Fibroblast of villous mesenchyme (primary cell): ENCODE measurements around the gene CALY. TPM values are rescaled to one million over a fixed set of nuclear protein-coding genes. Genes with fewer than 3 reads are reported as not detected.

Experiments used
- DNase-seq: peaks from one replicate; pipeline ENCODE4 v3.0.0-alpha.2; 2010; ENCODE audit warnings: low read depth
- H3K4me3 ChIP-seq: 2 replicates; pipeline ENCODE4 v1.5.1; 2011; ENCODE audit warnings: low read depth, mild to moderate bottlenecking, low read length
- total RNA-seq: library from RNA; depleted of rRNA; stranded (reverse); fragments of >200 nt; gene quantifications from 2 replicates; pipeline ENCODE4 v1.2.3, GENCODE V29; 2012
- TF ChIP-seq, protein P1 (sequence below): IDR thresholded peaks from 2 replicates; pipeline ENCODE4 v1.5.1; 2012; ENCODE audit warnings: low read depth, mild to moderate bottlenecking, low read length; ENCODE audit not compliant: insufficient read depth

Gene CALY
- total RNA-seq, 1 donor, result not detected

DNA sequence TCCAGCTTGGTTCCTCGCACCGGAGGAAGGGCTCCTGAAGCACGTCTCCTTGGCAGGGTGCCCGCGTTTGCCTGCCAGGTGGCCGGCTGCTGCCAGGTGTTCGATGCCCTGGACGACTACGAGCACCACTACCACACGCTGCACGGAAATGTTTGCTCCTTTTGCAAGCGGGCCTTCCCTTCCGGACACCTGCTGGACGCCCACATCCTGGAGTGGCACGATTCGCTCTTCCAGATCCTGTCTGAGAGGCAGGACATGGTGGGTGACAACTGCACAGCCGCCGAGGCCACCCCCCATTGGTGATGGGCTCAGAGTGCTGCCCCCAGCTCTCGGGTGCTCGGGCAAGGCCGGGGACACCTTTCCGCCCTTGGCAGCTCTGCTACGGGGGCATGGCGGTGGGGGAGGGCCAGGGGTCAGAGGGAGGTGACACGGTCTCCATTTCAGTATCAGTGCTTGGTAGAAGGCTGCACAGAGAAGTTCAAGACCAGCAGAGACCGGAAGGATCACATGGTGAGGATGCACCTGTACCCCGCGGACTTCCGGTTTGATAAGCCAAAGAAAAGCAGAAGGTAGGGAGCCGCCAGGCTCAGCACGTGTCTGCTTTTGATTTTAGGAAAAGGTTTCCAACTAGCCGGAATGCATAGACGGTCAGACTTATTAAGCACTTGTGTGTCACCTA is 26.8 kb downstream of the CALY start:
- no peak for DNase-seq
- TF ChIP-seq, protein P1, sequence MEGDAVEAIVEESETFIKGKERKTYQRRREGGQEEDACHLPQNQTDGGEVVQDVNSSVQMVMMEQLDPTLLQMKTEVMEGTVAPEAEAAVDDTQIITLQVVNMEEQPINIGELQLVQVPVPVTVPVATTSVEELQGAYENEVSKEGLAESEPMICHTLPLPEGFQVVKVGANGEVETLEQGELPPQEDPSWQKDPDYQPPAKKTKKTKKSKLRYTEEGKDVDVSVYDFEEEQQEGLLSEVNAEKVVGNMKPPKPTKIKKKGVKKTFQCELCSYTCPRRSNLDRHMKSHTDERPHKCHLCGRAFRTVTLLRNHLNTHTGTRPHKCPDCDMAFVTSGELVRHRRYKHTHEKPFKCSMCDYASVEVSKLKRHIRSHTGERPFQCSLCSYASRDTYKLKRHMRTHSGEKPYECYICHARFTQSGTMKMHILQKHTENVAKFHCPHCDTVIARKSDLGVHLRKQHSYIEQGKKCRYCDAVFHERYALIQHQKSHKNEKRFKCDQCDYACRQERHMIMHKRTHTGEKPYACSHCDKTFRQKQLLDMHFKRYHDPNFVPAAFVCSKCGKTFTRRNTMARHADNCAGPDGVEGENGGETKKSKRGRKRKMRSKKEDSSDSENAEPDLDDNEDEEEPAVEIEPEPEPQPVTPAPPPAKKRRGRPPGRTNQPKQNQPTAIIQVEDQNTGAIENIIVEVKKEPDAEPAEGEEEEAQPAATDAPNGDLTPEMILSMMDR, result no peak
- H3K4me3 ChIP-seq, result no peak overlapping the region

DNA sequence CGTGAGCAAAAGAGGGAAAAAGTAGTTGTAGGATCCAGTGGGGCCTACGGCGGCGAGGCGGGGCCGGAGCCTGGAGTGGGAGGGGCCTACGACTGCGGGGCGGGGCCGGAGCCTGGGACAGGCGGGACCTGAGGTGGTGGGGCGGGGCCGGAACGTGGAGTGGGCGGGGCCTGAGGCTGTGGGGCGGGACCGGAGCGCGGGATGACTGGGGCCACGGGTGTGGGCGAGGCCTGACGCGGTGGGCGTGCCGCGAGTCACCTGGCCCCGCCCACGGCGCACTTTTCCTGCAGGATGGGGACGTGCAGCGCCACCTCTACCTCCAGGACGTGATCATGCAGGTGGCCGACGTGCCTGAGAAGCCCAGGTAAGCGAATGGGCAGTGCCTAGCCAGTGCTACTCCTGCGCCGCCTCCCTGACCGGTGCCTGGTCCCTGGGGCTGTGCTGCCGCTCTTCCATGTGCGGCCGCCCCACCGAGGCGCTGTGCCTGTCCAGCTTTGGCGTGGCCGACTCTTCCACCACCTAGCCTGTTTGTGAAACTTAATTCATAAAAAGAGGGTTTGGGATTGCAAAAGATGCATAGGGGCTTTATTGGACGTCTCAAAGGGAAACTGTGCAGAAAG is 27.5 kb downstream of the CALY start:
- DNase-seq, result peak; percentile 94
- peak overlapping the region; percentile 83 for H3K4me3 ChIP-seq
- TF ChIP-seq, protein P1, result no peak

DNA sequence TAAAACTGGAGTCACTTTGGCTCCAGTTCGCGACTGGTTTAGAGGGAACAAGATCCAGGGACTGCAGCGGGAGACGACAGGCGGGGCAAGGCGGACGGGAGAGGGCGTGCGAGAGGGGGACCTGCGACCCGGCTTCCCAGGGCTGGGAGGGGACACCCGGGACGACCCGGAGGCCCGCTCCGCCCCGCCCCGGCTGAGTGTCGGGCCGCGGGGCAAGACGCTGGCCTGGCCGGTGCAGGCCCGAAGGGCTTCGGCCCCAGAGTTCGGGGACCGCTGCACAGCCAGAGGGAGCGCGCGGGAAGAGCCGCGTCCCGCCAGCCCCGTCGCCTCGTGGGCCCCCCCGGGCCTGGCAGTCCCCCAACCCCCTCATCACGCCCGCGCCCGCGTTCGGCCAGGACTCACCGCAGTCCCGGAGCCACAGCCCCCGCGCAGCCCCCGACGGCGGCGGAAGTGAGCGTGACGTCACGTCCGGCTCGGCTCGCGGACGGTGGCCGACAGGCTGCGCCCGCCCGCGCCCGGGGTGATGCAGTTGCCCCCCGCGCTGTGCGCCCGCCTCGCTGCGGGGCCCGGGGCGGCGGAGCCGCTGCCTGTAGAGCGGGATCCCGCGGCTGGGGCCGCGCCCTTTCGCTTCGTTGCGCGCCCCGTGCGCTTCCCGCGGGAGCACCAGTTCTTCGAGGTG is 28.1 kb downstream of the CALY start, which contains the start of the genes TUBGCP2 and ZNF511:
Gene TUBGCP2, minus strand, starts transcription at position 452 of the 679 bp plus-strand sequence. CDS start 5,931 bp downstream, outside the sequence.
Gene ZNF511, plus strand, starts transcription at position 494 of the 679 bp plus-strand sequence. Its CDS starts 30 bp downstream, at position 524.
- peak; percentile 82 for DNase-seq
- TF ChIP-seq, protein P1, result peak; percentile 16

DNA sequence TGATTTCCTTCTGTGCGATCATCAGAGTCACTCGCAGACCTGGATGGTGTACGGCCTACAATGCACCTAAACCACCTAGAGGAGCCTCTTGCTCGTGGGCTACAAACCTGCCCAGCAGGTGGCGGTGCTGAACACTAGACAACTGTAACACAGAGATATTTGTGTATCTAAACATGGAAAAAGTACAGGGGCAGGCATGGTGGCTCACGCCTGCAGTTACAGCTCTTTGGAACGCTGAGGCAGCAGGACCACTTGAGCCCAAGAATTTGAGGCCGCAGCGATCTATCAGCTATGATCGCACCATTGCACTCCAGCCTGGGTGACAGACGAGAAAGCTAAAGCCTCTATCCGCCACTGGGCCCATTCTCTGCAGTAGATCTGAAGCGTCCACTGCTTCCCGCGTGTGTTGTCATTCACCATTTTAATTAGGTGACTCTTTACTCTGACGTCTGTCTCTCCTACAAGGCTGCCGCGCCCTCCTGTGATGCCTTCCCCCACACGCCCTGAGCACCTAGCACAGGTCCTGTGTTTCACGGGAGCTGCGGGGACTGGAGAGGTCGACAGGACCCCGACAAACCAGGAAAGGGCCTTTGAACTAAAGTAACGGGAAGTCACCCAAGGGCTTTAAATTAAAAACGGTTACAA is 28.8 kb downstream of the CALY start:
- peak; percentile 66 for DNase-seq
- TF ChIP-seq, protein P1, result peak; percentile 73

More for the DNA sequence above, 28.1 kb downstream of the CALY start, which contains the start of the genes TUBGCP2 and ZNF511:
- peak within 1 kb of the TSS; percentile 83 for H3K4me3 ChIP-seq

DNA sequence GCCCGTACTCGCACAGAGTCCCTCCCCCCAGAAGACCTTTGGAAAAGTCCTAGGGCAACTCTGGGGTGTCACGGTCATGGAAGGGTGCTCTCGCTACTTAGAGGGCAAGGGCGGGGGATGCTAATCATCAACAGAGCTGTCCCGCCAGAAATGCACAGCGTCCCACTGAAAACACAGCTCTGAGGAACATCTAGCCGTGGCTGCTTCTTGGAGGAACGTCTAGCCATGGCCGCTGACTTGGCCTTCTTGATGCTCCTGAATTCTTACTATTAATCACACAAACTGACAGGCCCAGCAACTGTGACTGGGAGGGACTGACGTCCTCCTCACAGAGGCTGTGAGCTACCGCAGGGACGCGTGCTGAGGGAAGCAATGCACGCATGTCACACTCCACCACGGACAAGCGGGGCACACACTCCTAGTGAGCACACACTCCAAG is 29.7 kb downstream of the CALY start:
- H3K4me3 ChIP-seq, result no peak overlapping the region
- no peak for DNase-seq
- TF ChIP-seq, protein P1, result no peak

More for the DNA sequence above, 28.8 kb downstream of the CALY start:
- peak overlapping the region; percentile 83 for H3K4me3 ChIP-seq

DNA sequence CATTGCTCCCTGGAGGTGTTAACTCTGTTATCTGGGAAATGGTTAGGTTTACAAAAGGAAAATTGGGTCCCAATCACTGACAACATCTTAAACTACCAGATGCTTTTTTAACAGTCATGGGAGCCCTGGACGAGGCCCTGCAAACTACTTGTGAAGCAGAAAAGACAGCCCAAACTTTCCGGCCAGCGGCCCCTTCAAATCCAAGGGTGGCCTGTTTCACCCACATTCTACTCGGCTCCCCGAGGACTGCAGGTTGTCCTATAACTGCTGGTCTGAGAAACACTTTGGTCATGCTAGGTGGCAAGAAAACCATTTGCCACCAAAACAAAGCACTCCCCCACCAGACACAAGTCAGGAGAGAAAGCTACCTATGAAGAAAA is 30.6 kb downstream of the CALY start:
- TF ChIP-seq, protein P1, result no peak
- no peak for DNase-seq
- H3K4me3 ChIP-seq, result no peak overlapping the region
